ENCODE measurements around the gene TTI1.

Gene TTI1

DNA sequence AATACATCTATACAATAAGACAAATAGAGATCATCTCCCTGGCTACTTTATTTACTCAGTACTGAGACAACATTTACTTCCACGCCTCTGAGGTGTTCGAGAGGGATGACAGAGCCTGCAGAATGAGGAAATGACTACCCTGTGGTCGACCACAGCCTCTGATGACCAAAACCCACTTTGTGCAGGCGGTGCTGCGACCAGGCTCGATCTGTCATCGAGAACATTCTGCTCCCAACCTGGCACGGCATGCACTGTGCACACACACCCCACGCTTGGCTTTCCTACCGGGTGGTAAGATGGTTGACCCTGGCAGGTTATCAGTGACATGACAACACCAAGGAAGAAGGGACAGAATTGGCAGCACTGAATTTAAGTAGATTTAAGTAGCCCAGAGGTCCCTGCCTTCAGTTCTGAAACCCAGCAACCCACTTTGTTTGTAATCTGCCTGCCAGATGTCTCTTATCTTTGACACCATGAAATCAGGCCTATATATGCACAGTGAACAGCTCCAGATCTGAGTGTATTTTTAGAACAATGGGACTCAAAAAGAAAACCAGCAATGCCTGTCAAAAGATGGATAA lies 42.6 kb downstream of the TTI1 start:
- Histone ChIP-seq H3K27me3 (ENCODE audit: control insufficient read depth, insufficient read depth, low read length, poor library complexity, severe bottlenecking) (no peaks in the 10 kb centered on the region), H3K27ac (ENCODE audit: insufficient read depth, low read depth, low read length, poor library complexity, severe bottlenecking) (no peak overlapping the region), H3K9me3 (ENCODE audit: control insufficient read depth, low read length) (no peaks in the 10 kb centered on the region), H3K36me3 (ENCODE audit: control insufficient read depth, insufficient read depth, low read length) (peaks cover 18% of the 10 kb centered on the region), H3K4me3 (ENCODE audit: insufficient read depth, low read depth, low read length) (no peak overlapping the region), H3K4me1 (ENCODE audit: control insufficient read depth, insufficient read depth, low read length) (peaks cover 13% of the 10 kb centered on the region)
- WGBS, 2 experiments, result 89 to 92% methylated on average over 10 of the region's 10 CpGs

DNA sequence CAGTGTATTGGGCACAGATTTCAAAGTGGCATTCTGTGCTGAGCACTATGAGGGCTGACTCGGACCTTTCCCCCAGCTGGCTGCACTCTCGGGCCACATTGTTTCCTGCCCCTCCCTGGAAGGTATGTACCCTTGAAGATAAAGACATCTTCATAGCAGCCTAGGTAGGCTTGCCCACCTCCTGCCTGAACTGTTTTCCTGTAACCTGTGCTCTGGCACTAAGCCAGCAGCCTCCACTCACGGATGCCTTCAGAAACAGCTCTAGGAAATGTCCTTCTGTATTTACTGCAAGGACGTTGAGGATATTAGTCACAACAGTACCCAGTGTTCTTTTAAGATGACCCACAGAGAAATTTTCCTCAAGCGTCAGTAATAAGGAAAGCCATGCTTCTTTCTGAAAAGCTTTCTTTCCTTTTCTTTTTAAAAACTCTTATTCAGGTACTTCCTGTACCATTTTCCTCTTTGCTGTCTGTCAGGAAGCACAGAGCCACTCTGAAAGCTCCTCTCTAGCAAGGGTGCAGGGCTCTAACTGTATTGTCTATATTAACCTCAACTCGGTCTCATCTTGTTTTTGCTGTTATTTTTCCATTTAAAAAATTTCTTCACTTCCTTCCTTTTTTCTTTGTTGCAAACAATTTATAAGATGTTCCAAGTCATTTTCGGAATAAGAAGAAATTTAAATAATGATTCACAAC lies 43.5 kb downstream of the TTI1 start:
- H3K27me3 ChIP-seq (ENCODE audit: control insufficient read depth, insufficient read depth, low read length, poor library complexity, severe bottlenecking), result no peaks in the 10 kb centered on the region
- no peak overlapping the region for H3K4me3 ChIP-seq (ENCODE audit: insufficient read depth, low read depth, low read length)
- no peak overlapping the region for H3K27ac ChIP-seq (ENCODE audit: insufficient read depth, low read depth, low read length, poor library complexity, severe bottlenecking)
- peaks cover 13% of the 10 kb centered on the region for H3K36me3 ChIP-seq (ENCODE audit: control insufficient read depth, insufficient read depth, low read length)
- H3K9me3 ChIP-seq (ENCODE audit: control insufficient read depth, low read length), result no peaks in the 10 kb centered on the region
- 92 to 94% methylated on average over 6 of the region's 7 CpGs for WGBS, 2 experiments
- H3K4me1 ChIP-seq (ENCODE audit: control insufficient read depth, insufficient read depth, low read length), result peaks cover 13% of the 10 kb centered on the region

DNA sequence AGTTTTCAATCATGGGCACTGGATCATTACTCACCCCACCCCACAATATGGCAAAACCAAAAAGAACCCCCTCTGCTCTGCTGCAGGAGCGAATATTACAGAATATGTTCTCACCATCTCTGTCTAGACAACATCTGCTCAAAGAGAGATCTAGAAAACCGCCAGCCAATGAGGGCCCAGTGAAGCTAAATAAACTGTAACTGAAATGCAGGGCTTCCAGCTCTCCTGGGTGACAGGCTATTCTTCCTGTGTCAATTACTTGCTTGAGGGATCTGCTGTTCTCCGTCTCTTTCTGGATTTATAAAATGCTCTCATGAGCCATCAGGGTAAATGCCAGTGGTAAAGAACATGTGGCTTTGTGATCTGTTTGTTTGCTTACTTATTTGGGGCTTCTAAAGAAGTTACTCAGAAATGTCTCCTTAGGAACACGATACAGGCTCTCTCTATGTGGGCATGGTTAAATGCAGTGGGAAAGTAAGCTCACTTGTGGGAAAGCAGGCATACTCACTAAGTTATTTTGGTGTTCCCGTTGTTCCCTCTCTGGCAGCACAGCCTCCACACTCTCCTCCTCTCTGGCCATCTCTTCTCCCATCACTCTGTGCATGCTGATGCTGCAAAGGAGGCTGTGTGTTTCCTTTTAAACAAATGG lies 44.8 kb downstream of the TTI1 start:
- WGBS, 2 experiments, result 92 to 99% methylated on average over 5 of the region's 5 CpGs
- H3K4me1 ChIP-seq (ENCODE audit: control insufficient read depth, insufficient read depth, low read length), result peaks cover 13% of the 10 kb centered on the region
- H3K4me3 ChIP-seq (ENCODE audit: insufficient read depth, low read depth, low read length), result no peak overlapping the region
- H3K9me3 ChIP-seq (ENCODE audit: control insufficient read depth, low read length), result no peaks in the 10 kb centered on the region
- H3K36me3 ChIP-seq (ENCODE audit: control insufficient read depth, insufficient read depth, low read length), result peaks cover 13% of the 10 kb centered on the region
- H3K27me3 ChIP-seq (ENCODE audit: control insufficient read depth, insufficient read depth, low read length, poor library complexity, severe bottlenecking), result no peaks in the 10 kb centered on the region
- H3K27ac ChIP-seq (ENCODE audit: insufficient read depth, low read depth, low read length, poor library complexity, severe bottlenecking), result no peak overlapping the region

DNA sequence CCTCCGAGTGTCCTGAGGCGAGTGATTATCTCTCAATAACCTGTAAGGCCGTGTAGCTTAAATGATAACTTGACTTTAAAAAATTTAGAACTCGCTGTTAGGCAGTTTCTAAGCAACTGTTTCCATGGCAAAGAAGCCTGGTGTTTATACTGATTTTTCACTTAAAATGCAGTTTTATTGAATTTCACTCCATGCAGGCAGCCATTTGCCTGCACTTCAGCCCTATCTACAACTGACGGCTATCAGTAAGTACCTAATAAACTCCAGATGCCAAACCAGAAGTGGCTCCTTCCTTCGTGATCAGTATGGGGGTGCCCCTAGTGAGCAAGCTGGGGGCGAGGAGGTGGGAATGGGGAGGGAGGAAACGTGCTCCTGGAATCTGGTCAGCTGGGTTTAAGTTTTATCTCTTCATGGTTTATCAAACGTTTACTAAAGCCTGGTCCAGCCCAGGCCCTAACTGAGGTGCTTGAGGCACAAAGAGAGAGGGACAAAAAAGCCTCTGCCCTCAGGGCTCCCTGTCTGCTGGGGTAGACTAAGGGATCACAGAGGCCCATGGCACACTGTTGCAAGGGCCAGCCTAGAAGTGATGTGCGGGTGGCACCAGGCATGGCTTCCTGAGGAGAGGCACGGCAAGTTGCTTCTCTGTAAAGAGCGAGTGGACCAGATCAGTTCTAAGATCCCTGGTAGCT lies 45.5 kb downstream of the TTI1 start:
- peaks cover 13% of the 10 kb centered on the region for H3K4me1 ChIP-seq (ENCODE audit: control insufficient read depth, insufficient read depth, low read length)
- peaks cover 13% of the 10 kb centered on the region for H3K36me3 ChIP-seq (ENCODE audit: control insufficient read depth, insufficient read depth, low read length)

DNA sequence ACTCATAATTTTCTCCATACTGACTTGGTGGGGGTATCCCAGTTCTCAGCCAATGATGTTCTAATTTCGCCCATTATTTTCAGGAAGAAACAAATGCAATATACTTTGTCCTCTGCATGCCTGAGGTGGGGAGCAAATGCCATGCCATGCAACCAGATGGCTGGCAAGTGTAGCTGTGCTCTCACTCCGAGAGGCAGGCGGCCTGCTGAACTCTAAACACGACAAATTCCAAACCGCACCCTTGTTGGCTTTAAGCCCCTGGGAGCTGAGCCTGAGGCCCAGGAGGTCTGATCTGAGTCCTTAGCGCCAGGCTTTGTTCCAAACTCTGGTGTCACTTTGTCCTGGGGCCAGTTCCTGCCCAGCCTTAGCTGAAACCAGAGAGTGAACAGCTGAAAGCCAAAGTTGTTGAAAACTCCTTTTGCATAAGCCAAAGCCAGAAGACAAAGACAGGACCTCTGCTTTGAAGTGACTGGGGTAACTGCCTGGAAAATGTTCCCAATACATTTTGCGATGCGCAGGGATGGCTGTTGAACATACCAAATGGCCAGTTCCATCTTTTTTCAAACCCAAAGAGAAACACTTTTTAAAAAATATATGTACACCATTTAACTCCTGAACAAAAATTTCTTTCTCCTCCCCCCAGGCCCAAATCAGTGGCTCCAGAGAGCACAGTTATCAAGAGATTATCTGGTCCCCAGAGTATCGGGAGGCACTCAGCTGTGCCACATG lies 46.2 kb downstream of the TTI1 start:
- H3K4me1 ChIP-seq (ENCODE audit: control insufficient read depth, insufficient read depth, low read length), result peaks cover 13% of the 10 kb centered on the region
- H3K36me3 ChIP-seq (ENCODE audit: control insufficient read depth, insufficient read depth, low read length), result peaks cover 13% of the 10 kb centered on the region
- WGBS, 2 experiments, result 83 to 86% methylated on average over 9 of the region's 9 CpGs
- H3K9me3 ChIP-seq (ENCODE audit: control insufficient read depth, low read length), result no peaks in the 10 kb centered on the region
- no peaks in the 10 kb centered on the region for H3K27me3 ChIP-seq (ENCODE audit: control insufficient read depth, insufficient read depth, low read length, poor library complexity, severe bottlenecking)
- H3K4me3 ChIP-seq (ENCODE audit: insufficient read depth, low read depth, low read length), result no peak overlapping the region
- H3K27ac ChIP-seq (ENCODE audit: insufficient read depth, low read depth, low read length, poor library complexity, severe bottlenecking), result peak overlapping the region; percentile 51

More for the DNA sequence above, 45.5 kb downstream of the TTI1 start:
- H3K9me3 ChIP-seq (ENCODE audit: control insufficient read depth, low read length), result no peaks in the 10 kb centered on the region
- peak overlapping the region; percentile 44 for H3K27ac ChIP-seq (ENCODE audit: insufficient read depth, low read depth, low read length, poor library complexity, severe bottlenecking)
- H3K4me3 ChIP-seq (ENCODE audit: insufficient read depth, low read depth, low read length), result no peak overlapping the region
- WGBS, 2 experiments, result 89 to 93% methylated on average over 12 of the region's 12 CpGs
- H3K27me3 ChIP-seq (ENCODE audit: control insufficient read depth, insufficient read depth, low read length, poor library complexity, severe bottlenecking), result no peaks in the 10 kb centered on the region

DNA sequence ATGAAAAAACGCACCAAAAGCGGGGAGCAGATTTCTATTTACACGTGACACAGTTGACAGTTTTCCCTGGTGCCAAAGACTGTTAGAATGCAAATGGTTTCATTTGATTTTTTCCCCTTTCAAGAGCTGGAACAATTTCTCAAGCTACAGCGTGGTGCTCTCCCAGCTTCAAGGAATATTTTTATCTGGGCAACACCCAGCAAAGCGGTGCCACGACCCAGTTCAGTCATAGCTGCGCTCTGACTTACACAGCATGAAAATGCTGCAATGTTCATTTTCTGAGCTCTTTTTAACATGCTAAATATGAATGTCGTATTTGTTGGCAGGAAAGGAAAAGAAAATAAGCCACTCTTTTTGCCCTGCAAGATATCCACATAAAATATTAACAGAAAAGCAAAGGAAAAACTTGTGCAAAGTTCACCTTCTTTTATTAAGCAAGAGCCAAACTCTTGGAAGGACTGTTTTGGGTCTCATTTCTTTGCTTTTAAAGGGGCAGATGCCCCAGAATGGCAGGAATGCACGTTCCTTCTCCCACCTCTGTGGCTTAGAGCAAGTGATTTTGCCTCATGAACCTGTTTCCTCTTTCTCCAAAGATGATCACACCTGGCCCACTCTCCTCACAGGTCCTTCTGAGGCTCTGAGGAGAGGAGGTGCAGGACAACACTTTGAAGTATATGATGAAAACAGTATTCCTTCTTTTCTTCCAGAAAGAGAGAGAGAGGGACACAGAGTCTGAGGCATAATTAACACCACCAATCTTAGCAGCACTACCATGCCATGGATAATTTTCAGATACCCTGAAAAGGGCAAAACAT lies 47.0 kb downstream of the TTI1 start:
- WGBS, 2 experiments, result 91 to 93% methylated on average over 9 of the region's 9 CpGs
- Histone ChIP-seq H3K9me3 (ENCODE audit: control insufficient read depth, low read length) (no peaks in the 10 kb centered on the region), H3K4me1 (ENCODE audit: control insufficient read depth, insufficient read depth, low read length) (peaks cover 18% of the 10 kb centered on the region)

DNA sequence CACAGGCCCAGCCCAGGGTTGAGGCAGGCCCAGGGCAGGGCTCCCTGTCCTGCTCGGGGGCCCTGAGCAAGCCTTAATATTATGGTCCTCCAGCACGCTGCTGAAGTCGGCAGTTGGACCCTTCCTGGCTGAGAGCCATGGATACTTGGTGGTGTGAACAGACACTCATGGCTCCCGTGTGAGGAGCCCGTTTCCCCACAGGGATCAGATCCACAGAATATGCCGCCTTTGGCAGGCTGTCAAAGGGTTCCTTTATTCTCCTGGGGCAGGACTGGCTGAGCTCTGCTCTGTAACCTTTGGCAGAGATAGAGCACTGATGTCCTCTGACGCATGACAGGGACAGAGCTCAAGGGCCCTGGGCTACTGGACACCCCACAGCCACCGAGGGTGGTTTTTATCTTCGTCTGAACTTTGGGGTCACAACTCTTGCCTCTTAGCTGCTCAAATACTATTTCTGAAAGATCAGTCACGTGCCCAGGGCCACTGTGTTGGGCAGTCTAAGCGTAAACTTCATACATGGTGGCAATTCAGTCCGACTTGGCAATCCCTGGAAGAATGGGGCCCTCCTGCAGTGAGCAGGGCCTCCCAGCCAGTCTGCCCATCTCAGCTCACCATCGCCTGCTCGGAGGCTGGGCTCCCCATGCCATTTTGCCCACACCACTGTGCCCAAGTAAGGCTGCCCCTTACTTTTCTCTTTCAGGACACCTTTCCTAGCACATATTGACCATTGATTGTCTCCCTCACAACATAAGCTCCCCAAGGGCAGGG lies 49.1 kb downstream of the TTI1 start:
- no peak overlapping the region for H3K4me3 ChIP-seq (ENCODE audit: insufficient read depth, low read depth, low read length)
- no peaks in the 10 kb centered on the region for H3K9me3 ChIP-seq (ENCODE audit: control insufficient read depth, low read length)
- 94 to 95% methylated on average over 14 of the region's 14 CpGs for WGBS, 2 experiments
- no peaks in the 10 kb centered on the region for H3K27me3 ChIP-seq (ENCODE audit: control insufficient read depth, insufficient read depth, low read length, poor library complexity, severe bottlenecking)
- peaks cover 3% of the 10 kb centered on the region for H3K36me3 ChIP-seq (ENCODE audit: control insufficient read depth, insufficient read depth, low read length)
- H3K4me1 ChIP-seq (ENCODE audit: control insufficient read depth, insufficient read depth, low read length), result peaks cover 18% of the 10 kb centered on the region
- H3K27ac ChIP-seq (ENCODE audit: insufficient read depth, low read depth, low read length, poor library complexity, severe bottlenecking), result no peak overlapping the region

More for the DNA sequence above, 47.0 kb downstream of the TTI1 start:
- H3K36me3 ChIP-seq (ENCODE audit: control insufficient read depth, insufficient read depth, low read length), result peaks cover 13% of the 10 kb centered on the region
- no peak overlapping the region for H3K4me3 ChIP-seq (ENCODE audit: insufficient read depth, low read depth, low read length)
- no peaks in the 10 kb centered on the region for H3K27me3 ChIP-seq (ENCODE audit: control insufficient read depth, insufficient read depth, low read length, poor library complexity, severe bottlenecking)
- H3K27ac ChIP-seq (ENCODE audit: insufficient read depth, low read depth, low read length, poor library complexity, severe bottlenecking), result peak overlapping the region; percentile 51

DNA sequence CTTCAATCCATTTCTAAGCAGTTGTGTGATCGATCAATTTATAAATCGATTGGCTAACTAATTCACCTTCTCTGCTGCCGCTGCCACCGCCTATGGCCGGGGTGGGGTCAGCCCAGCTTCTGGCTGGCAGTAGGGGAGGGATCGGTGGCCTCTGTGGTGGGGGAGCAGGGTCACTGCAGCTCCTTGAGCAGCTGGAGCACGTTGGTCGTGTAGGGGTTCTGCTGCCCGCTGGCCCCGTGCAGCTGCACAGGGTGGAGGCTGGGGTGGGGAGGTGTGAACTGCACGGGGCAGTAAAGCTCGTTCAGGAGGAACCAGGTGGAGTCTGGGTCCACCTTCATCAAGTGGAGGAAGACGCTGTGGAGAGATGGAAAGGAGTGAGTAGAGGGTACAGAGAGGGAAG lies 50.0 kb downstream of the TTI1 start:
- 92% methylated on average over 13 of the region's 13 CpGs for WGBS, 2 experiments
- H3K9me3 ChIP-seq (ENCODE audit: control insufficient read depth, low read length), result no peaks in the 10 kb centered on the region
- H3K4me3 ChIP-seq (ENCODE audit: insufficient read depth, low read depth, low read length), result no peak overlapping the region
- no peaks in the 10 kb centered on the region for H3K27me3 ChIP-seq (ENCODE audit: control insufficient read depth, insufficient read depth, low read length, poor library complexity, severe bottlenecking)
- H3K4me1 ChIP-seq (ENCODE audit: control insufficient read depth, insufficient read depth, low read length), result peaks cover 18% of the 10 kb centered on the region
- no peak overlapping the region for H3K27ac ChIP-seq (ENCODE audit: insufficient read depth, low read depth, low read length, poor library complexity, severe bottlenecking)
- peaks cover 3% of the 10 kb centered on the region for H3K36me3 ChIP-seq (ENCODE audit: control insufficient read depth, insufficient read depth, low read length)

DNA sequence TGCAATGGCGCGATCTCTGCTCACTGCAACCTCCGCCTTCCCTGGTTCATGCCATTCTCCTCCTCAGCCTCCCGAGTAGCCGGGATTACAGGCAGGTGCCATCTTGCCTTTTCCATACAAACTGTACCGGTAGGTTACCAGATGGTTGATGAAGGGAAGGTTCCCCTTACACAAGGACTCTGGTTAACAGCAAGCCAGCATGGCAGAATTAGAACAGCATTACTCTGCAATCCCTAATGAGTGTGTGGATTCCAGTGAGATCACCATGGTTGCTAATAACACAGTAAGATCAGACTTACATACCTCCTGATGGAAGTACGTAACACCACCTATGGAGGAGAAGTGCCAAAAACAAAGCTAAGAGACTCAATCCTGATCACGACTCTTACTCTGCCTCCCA lies 51.7 kb downstream of the TTI1 start:
- peaks cover 5% of the 10 kb centered on the region for H3K4me1 ChIP-seq (ENCODE audit: control insufficient read depth, insufficient read depth, low read length)
- no peaks in the 10 kb centered on the region for H3K9me3 ChIP-seq (ENCODE audit: control insufficient read depth, low read length)
- H3K27ac ChIP-seq (ENCODE audit: insufficient read depth, low read depth, low read length, poor library complexity, severe bottlenecking), result no peak overlapping the region
- H3K4me3 ChIP-seq (ENCODE audit: insufficient read depth, low read depth, low read length), result no peak overlapping the region
- H3K27me3 ChIP-seq (ENCODE audit: control insufficient read depth, insufficient read depth, low read length, poor library complexity, severe bottlenecking), result no peaks in the 10 kb centered on the region
- 90 to 93% methylated on average over 8 of the region's 8 CpGs for WGBS, 2 experiments
- H3K36me3 ChIP-seq (ENCODE audit: control insufficient read depth, insufficient read depth, low read length), result peaks cover 3% of the 10 kb centered on the region

All from ectodermal cell (in vitro differentiated cells).